GM19099 (cell line): ENCODE data around the gene LCE1E.

Source experiments
- POLR2A ChIP-seq: IDR thresholded peaks from 3 replicates; pipeline ENCODE4 v1.6.1; 2011; ENCODE audit warnings: low read depth; ENCODE audit not compliant: insufficient read length; ENCODE audit errors: extremely low read depth

Gene LCE1E, protein sequence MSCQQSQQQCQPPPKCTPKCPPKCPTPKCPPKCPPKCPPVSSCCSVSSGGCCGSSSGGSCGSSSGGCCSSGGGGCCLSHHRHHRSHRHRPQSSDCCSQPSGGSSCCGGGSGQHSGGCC

DNA sequence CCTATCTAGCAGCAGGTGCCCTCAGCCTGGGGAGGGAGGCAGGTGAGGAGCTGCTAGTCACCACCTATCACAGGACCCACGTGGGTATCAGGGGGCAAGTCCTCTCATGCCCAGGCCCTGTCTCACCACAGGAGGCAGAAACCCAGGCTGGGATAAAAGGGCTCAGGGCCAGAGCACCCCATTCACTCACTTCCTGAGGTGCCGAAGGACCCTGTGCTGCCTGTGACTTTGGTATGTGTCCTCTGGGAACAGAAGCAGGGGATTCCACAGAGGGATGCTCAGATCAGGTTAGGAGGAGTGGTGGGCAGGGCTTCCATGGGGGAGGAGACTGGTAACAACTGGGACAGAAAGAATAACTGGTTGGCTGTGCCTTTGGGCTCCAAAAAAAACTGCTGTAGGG is at the start of gene LCE1E:
TSS of gene LCE1E (plus strand) at position 181 of the 400 bp plus-strand sequence. CDS start 1,043 bp downstream, outside the sequence.
- no peak for TF ChIP-seq POLR2A

DNA sequence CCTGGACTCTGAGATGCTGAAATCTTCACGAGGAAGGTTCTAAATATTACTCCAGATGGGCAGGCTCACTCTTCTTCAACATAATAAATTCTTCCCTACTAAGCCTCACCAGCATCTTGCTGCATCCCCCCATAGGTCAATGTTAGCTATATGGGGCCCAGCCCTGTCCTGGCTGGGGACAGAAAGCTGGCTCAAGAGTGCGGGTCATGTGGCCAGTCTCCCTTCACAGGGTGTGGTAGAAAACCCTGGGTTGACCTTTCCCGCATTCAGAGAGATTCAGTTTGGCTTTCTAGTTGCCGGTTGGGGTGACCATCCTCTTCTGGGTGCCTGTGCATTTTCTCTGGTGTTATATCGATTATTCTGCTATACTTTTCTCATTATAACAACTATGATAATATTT is 48.1 kb upstream of the LCE1E start:
- no peak for TF ChIP-seq POLR2A

DNA sequence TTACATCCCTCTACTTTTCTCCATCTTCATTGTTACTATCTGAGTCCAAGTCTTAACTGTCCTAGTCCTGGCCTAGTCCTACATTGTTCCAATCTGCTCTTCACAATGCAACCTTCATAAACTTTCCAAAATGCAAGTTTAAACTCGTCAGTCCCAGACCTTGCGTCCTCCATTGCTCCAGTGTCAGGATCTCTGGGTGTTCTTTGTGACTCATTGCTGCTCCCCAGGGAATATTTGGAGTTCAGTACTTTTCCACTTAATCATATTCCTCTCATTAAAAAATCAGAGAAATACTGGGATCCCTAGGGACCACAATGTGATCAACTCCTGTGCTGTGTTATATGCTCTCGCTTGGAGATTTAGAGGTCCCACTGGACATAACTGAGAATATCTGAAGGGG is 46.2 kb upstream of the LCE1E start:
- no peak for TF ChIP-seq POLR2A

DNA sequence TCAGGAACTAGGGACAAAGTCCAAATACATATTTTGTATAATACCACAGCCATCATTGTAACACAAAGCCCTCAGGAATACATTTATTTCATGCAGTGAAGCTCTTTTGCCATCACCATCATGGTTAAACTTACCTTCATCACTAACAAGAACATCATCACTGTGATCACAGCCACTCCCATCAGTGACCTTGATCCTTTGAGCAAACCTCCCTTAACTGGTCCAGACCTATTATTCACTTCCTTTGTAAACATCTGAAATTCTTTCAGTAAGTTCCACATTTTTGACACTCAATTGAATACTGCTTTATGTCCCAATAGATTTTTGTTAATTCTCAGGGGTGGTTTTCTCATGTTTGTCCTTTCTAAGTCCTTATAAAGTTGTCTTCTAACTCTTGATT is 44.4 kb upstream of the LCE1E start:
- no peak for TF ChIP-seq POLR2A

DNA sequence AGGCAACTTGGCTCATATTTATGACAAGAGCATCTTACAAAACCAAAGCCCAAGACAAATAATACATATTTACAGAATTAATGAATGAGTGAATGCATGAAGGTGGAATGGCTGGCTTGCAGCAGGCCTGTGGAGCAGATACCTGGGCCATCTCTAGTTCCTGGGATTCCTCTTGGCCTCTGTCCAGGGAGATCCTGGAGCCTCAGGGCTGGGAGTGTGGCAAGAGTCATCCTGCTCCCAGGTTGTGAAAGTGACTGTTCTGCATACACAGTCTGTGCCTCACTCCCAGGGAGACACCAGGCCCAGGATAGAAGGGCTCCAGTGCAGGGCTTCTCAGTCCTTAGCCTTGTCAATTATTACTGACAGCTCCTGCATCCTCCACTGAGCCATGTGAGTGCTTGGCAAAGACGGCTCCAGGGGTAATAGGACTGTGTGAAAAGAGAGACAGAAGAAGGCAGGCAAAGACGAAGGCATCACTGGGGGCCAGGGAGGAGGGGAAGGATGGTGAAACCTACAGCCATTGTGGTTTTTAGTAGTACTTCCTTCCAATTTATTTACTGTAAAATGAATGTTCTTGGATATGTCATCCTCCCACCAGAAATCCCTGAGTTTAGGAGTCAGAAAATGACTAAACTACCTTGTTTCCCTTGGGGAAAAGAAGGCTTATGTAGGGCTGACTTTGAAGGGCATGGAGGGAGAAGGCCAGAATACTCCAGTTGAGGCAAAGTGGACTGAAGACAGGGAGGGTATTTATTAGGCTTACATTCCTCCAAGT is 42.5 kb upstream of the LCE1E start:
- no peak for TF ChIP-seq POLR2A

DNA sequence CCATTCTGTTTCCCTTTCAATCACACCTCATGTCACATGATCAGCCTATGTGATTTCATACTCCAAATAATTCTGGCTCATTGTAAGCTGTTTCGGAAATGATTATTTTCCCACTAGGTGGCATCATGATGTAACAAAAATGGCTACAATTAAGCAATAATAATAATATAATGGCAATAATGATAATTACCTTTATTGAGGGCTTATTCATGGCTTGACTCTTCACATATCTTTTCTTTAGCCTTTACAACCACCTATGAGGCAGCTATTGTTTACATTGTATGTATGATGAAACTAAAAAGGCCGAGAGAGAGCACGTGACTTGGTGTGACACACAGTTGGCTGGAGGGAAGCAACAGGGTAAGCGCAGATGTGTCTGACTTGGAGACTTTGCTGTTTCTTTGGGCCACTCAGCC is 40.8 kb upstream of the LCE1E start:
- TF ChIP-seq POLR2A: no peak

DNA sequence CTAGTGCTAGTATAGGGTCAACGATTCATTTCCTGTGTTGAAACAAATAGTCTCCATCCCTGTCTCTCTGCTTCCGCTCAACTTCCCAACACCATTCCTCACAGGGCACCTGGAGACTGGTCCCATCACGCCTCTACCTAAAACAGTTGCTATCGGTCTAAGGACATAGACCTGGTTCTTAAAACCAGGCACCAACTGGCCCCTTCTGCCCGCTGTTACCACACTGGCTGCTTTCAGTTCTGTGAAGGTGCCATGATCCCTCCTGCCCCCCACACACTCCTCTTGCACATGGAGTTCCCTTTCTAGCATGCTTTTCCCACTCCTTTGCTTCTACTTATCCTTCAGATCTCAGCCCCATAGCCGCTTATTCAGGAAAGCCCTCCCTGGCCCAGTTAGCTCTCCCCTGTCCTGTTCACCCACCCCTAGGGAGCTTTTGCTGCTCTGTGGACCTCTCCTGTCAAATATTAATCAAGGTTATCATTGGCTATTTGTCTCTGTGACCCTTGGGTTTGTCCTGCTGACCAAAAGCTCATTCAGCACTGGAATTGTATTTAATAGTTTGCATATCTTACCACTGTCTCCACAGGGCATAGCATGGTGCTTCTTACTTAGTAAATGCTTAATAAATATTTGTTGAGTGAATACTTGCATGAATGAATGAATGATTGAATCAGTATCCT is 40.2 kb upstream of the LCE1E start:
- no peak for TF ChIP-seq POLR2A

DNA sequence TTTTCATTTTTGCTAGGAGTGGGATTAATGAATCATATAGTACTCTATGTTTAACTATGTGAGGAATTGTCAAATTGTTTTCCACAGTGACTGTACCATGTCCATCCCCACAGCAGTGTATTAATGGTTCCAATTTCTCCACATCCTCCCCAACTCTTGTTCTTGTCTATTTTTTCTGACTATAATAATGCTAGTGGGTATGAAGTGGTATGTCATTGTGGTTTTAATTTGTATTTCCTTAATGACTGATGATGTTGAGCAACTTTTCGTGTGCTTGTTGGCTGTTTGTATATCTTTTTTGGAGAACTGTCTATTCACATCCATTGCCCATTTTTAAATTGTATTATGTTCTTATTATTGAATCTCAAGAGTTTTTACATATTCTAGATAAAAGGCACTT is 38.2 kb upstream of the LCE1E start:
- no peak for TF ChIP-seq POLR2A

DNA sequence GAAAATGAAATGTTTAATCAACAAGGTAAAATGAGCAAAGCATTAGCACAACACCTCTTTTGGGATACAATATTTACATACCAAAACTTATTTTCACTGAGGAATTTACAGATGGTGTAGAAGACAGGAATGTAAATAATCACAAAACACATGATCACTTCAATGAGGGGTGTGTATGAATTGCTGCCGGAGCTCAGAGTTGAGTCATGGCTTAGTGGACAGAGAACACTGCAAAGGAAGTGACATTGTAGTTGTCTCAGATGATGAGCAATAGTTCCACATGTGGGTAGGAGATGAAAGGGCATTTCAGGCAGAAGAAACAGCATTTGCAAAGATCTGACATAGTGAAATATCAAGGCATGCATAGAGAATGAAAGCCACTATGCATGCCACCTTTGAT is 33.8 kb upstream of the LCE1E start:
- TF ChIP-seq POLR2A: no peak

DNA sequence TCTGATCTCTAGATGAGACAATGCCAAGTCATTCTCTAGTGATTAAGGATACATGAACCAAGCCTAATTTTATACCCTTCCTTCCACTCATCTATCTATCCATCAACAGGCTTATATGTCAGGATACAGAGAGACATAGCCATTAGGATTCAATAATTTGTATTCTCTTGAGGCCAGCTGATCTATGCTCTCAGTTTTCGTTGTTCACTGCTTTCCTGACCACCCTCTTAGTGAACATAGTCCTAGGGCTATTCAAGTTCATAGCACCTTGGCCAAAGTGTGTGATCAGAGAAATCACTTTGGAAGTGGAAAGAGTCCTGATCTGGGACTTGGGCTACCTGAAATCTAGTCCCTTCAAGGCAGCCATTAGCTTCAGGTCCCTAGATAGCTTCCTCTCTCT is 32.5 kb upstream of the LCE1E start:
- TF ChIP-seq POLR2A: no peak

DNA sequence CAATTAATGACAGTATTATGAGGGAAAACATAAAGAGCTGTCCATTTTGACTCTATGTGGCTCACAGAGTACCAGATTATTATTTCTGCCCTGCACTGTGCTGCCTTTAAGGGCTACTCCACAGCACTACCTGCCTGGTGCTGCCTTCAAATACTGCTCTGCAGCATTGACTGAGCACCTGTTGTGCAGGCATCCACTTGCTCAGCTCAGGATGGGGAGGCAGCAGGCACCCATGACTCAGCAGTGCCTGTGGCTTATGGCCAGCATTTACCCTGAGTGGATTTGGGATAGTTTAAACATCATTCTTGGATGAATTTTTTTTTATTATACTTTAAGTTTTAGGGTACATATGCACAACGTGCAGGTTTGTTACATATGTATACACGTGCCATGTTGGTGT is 29.2 kb upstream of the LCE1E start:
- TF ChIP-seq POLR2A: no peak

DNA sequence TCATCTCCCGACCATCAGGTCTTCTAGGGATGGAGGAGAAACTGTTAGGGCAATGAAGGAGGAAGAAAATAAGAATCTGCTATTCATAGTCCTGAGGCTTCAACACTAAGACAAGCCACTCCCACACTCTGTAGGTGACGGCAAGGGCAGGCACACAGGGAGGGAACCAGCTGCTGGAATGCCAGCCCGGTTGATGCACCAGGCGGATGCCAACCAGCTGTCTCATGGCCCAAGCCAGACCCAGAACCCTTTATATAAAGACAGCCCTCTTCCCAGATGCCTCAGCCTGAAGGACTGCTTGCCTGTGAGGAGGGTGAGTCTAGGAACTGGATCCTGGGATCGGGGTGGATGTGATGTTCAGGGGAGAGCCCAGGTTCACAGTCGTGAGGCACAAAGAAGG is 28.3 kb upstream of the LCE1E start, which contains the start of gene KPRP:
TSS of gene KPRP (plus strand) at position 279 of the 400 bp plus-strand sequence. CDS start 1,564 bp downstream, outside the sequence.
- TF ChIP-seq POLR2A: no peak

DNA sequence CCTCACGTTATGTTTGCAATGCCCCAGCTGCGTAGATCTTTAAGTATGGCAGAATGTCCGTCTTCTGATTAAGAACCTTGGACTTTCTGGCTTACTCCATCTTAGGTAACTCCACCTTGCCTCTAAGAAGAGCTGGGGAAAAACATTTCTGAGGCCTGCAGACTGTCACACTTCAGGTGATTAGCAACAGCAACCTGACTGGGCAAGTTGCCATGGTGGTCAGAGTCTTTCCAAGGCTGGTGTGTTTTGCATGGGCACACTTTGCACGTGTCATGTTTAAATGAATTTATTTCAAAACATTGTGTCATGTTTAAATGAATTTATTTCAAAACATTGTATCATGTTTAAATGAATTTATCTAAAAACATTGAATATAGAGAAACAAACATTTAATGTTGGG is 27.4 kb upstream of the LCE1E start:
- no peak for TF ChIP-seq POLR2A

DNA sequence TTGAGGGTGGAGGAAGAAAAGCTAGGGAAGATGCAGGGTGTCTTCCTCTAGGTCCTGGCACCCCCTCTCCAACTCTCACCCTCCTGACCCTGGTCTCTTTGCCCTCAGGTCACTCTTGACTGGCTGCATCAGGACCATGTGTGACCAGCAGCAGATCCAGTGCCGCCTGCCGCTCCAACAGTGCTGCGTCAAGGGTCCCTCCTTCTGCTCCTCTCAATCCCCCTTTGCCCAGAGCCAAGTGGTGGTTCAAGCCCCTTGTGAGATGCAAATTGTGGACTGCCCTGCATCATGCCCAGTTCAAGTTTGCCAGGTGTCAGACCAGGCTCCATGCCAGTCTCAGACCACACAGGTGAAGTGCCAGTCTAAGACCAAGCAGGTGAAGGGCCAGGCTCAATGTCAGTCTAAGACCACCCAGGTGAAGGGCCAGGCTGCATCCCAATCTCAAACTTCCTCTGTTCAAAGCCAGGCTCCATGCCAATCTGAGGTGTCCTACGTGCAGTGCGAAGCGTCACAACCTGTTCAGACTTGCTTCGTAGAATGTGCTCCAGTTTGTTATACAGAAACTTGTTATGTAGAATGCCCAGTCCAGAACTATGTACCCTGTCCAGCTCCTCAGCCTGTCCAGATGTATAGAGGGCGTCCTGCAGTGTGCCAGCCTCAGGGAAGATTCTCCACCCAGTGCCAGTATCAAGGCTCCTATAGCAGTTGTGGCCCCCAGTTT is 26.4 kb upstream of the LCE1E start:
- no peak for TF ChIP-seq POLR2A

DNA sequence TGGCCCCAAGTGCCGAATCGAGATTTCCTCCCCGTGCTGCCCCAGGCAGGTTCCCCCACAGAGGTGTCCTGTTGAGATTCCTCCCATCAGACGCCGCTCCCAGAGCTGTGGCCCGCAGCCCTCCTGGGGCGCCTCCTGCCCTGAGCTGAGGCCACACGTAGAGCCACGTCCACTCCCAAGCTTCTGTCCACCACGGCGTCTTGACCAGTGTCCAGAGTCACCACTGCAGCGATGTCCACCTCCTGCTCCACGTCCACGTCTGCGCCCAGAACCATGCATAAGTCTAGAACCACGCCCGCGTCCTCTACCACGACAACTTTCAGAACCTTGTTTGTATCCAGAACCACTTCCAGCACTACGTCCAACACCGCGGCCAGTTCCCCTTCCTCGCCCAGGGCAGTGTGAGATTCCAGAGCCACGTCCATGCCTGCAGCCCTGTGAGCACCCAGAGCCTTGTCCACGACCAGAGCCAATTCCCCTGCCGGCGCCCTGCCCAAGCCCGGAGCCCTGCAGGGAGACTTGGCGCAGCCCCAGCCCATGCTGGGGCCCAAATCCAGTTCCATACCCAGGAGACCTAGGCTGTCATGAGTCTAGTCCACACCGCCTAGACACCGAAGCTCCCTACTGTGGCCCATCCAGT is 25.4 kb upstream of the LCE1E start:
- TF ChIP-seq POLR2A: no peak
